GM23338 (cell line): Measurements from ENCODE around the gene GCNT2. TPM values are rescaled to one million over a fixed set of nuclear protein-coding genes. Genes with fewer than 3 reads are reported as not detected.

Experiments used
- ATAC-seq: fragments of 200-7000 bp; cut with Tn5 transposase; 3 replicates; pipeline ENCODE4 v1.9.1; 2020
- DNase-seq: peaks from one replicate; pipeline ENCODE4 v3.0.0-alpha.2; 2015; ENCODE audit warnings: low spot score
- H2AFZ ChIP-seq: fragments of 200-600 bp; sonication (generic); 2 replicates; pipeline ENCODE4 v1.8.0; 2016; ENCODE audit warnings: antibody characterized with exemption, mild to moderate bottlenecking, moderate library complexity
- H3F3A ChIP-seq: fragments of 200-600 bp; sonication (generic); replicated peaks from 2 replicates; pipeline ENCODE4 v1.8.0; 2017; ENCODE audit warnings: antibody characterized with exemption, mixed run types, low read depth
- H3K27ac ChIP-seq: fragments of 200-600 bp; sonication (generic); 2 replicates; pipeline ENCODE4 v1.6.1; 2016; ENCODE audit warnings: low read depth
- H3K27me3 ChIP-seq: fragments of 200-600 bp; sonication (generic); 2 replicates; pipeline ENCODE4 v1.8.0; 2016; ENCODE audit warnings: mild to moderate bottlenecking, mixed run types, moderate library complexity; ENCODE audit not compliant: insufficient read depth
- H3K36me3 ChIP-seq: fragments of 200-600 bp; sonication (generic); 2 replicates; pipeline ENCODE4 v1.8.0; 2016; ENCODE audit warnings: mild to moderate bottlenecking; ENCODE audit not compliant: insufficient read depth
- H3K4me1 ChIP-seq: fragments of 200-600 bp; sonication (generic); 2 replicates; pipeline ENCODE4 v1.8.0; 2016; ENCODE audit warnings: mild to moderate bottlenecking, moderate library complexity; ENCODE audit not compliant: insufficient read depth
- H3K4me2 ChIP-seq: fragments of 200-600 bp; sonication (generic); 2 replicates; pipeline ENCODE4 v1.7.1; 2017; ENCODE audit warnings: mixed run types
- H3K4me3 ChIP-seq: fragments of 200-600 bp; sonication (generic); 2 replicates; pipeline ENCODE4 v1.6.1; 2016; ENCODE audit warnings: mixed run types
- H3K79me2 ChIP-seq: fragments of 200-600 bp; sonication (generic); replicated peaks from 2 replicates; pipeline ENCODE4 v1.8.0; 2017; ENCODE audit warnings: mild to moderate bottlenecking; ENCODE audit not compliant: insufficient read depth
- H3K9me2 ChIP-seq: fragments of 200-600 bp; sonication (generic); 2 replicates; pipeline ENCODE4 v1.8.0; 2017; ENCODE audit not compliant: insufficient read depth
- H4K20me1 ChIP-seq: fragments of 200-600 bp; sonication (generic); replicated peaks from 2 replicates; pipeline ENCODE4 v1.8.0; 2017; ENCODE audit warnings: mild to moderate bottlenecking; ENCODE audit not compliant: insufficient read depth
- H3K27ac Mint-ChIP-seq: 2 replicates; pipeline ENCODE4 v1.8.0; 2020; ENCODE audit warnings: inconsistent platforms, mild to moderate bottlenecking, moderate library complexity, mixed read lengths
- H3K27me3 Mint-ChIP-seq: 3 replicates; pipeline ENCODE4 v1.8.0; 2022; ENCODE audit warnings: low read depth, mild to moderate bottlenecking, moderate library complexity, mixed read lengths, inconsistent platforms; ENCODE audit not compliant: insufficient read depth, poor library complexity
- H3K36me3 Mint-ChIP-seq: 3 replicates; pipeline ENCODE4 v1.8.0; 2021; ENCODE audit warnings: low read depth, mild to moderate bottlenecking, inconsistent platforms, moderate library complexity, mixed read lengths
- H3K4me1 Mint-ChIP-seq: 3 replicates; pipeline ENCODE4 v1.8.0; 2020; ENCODE audit warnings: mild to moderate bottlenecking, inconsistent platforms, mixed read lengths
- H3K4me3 Mint-ChIP-seq: 3 replicates; pipeline ENCODE4 v1.8.0; 2021; ENCODE audit warnings: moderate library complexity, mild to moderate bottlenecking, inconsistent platforms, mixed read lengths
- H3K9me3 Mint-ChIP-seq: 3 replicates; pipeline ENCODE4 v1.8.0; 2020; ENCODE audit warnings: moderate library complexity, mild to moderate bottlenecking, inconsistent platforms, mixed read lengths
- CREB1 ChIP-seq: fragments of 250-450 bp; sonication (Bioruptor Pico); IDR thresholded peaks from 2 replicates; pipeline ENCODE4 v1.5.0; 2020; ENCODE audit warnings: low read depth, mild to moderate bottlenecking, moderate library complexity
- CTCF ChIP-seq, 2 experiments: fragments of 200-600 bp in 1 of 2; sonication (generic) in 1 of 2; conservative IDR thresholded peaks; 2 replicates each; pipeline versions ENCODE4 v1.5.1 to v1.6.1; 2016 to 2017; ENCODE audit warnings: antibody characterized with exemption in 2 of 2, low read depth in 2 of 2, mild to moderate bottlenecking in 2 of 2, moderate library complexity in 1 of 2
- ETS1 ChIP-seq: IDR thresholded peaks from 2 replicates; pipeline ENCODE4 v1.6.1; 2016; ENCODE audit warnings: antibody characterized with exemption
- EZH2 ChIP-seq: fragments of 200-600 bp; sonication (generic); IDR thresholded peaks from one replicate; pipeline ENCODE4 v1.8.0; 2017; ENCODE audit warnings: antibody characterized with exemption, mild to moderate bottlenecking, low read depth; ENCODE audit not compliant: unreplicated experiment
- EZH2phosphoT487 ChIP-seq: fragments of 200-600 bp; sonication (generic); IDR thresholded peaks from one replicate; pipeline ENCODE4 v1.8.1; 2018; ENCODE audit warnings: antibody characterized with exemption; ENCODE audit not compliant: unreplicated experiment
- JUNB ChIP-seq: IDR thresholded peaks from one replicate; pipeline ENCODE4 v1.6.1; 2016; ENCODE audit warnings: antibody characterized with exemption; ENCODE audit not compliant: unreplicated experiment
- NANOG ChIP-seq: IDR thresholded peaks from 2 replicates; pipeline ENCODE4 v1.6.1; 2016; ENCODE audit warnings: antibody characterized with exemption, borderline replicate concordance
- POLR2AphosphoS5 ChIP-seq: IDR thresholded peaks from 2 replicates; pipeline ENCODE4 v1.6.1; 2016; ENCODE audit warnings: antibody characterized with exemption, low read depth
- REST ChIP-seq: IDR thresholded peaks from one replicate; pipeline ENCODE4 v1.6.1; 2018; ENCODE audit warnings: antibody characterized with exemption; ENCODE audit not compliant: unreplicated experiment
- STAT1 ChIP-seq: IDR thresholded peaks from one replicate; pipeline ENCODE4 v1.6.1; 2016; ENCODE audit warnings: antibody characterized with exemption; ENCODE audit not compliant: unreplicated experiment
- ZNF114 ChIP-seq: fragments of 250-450 bp; sonication (Bioruptor Pico); IDR thresholded peaks from 2 replicates; pipeline ENCODE4 v1.5.0; 2020; ENCODE audit warnings: mild to moderate bottlenecking, moderate library complexity
- ZNF331 ChIP-seq: fragments of 250-450 bp; sonication (Bioruptor Pico); IDR thresholded peaks from 2 replicates; pipeline ENCODE4 v1.5.0; 2020; ENCODE audit warnings: low read depth, mild to moderate bottlenecking, moderate library complexity
- ZNF462 ChIP-seq: fragments of 250-450 bp; sonication (Bioruptor Pico); IDR thresholded peaks from 2 replicates; pipeline ENCODE4 v1.5.0; 2020; ENCODE audit warnings: mild to moderate bottlenecking, moderate library complexity
- polyA plus RNA-seq: library from polyadenylated mRNA; unstranded; fragments of >200 nt; fragmentation: Nextera tagmentation; extraction: Ambion mirVana; gene quantifications from 2 replicates; pipeline ENCODE4 v1.2.1, GENCODE V29; 2016
- total RNA-seq: library from RNA; depleted of rRNA; stranded (reverse); fragments of >200 nt; shearing (Covaris generic); gene quantifications from 2 replicates; pipeline ENCODE4 v1.2.3, GENCODE V29; 2014

Gene GCNT2
- total and polyA plus RNA-seq, 2 experiments from 2014 or later = 28.3 to 137 TPM

GRCh38 chr6:10485406-10485805 lies 35.7 kb upstream of the GCNT2 start (continued):
- no peak for TF ChIP-seq CREB1
- no peak for TF ChIP-seq STAT1
- no peak for TF ChIP-seq ZNF331 (CRISPR knock-in tag)

- Histone ChIP-seq H2AFZ (no peak overlapping the region), H3K27ac (no peak overlapping the region), H3K9me2 (no peaks in the 10 kb centered on the region), H3K79me2 (no peaks in the 10 kb centered on the region), H3K4me3 (no peak overlapping the region), H3K4me1 (no peaks in the 10 kb centered on the region), H3F3A (no peaks in the 10 kb centered on the region), H3K27me3 (peaks cover 32% of the 10 kb centered on the region), H3K4me2 (no peak overlapping the region), H3K36me3 (no peaks in the 10 kb centered on the region), H4K20me1 (no peaks in the 10 kb centered on the region)
- DNase-seq (no peak), ATAC-seq (no peak; the same call in 2 of the 3 replicates)
- H3K4me3 Mint-ChIP-seq = no peak overlapping the region
- peaks cover 21% of the 10 kb centered on the region for H3K27me3 Mint-ChIP-seq
- H3K4me1 Mint-ChIP-seq = peaks cover 4% of the 10 kb centered on the region; the same call in 2 of the 3 replicates
- H3K36me3 Mint-ChIP-seq = peaks cover 2% of the 10 kb centered on the region; the same call in 1 of the 3 replicates
- TF ChIP-seq JUNB = no peak
- TF ChIP-seq ZNF462 = no peak
- TF ChIP-seq CTCF (conservative IDR thresholded peaks at IDR 0.05; ENCODE audit: low read depth in 2 of 2) = no peak
- TF ChIP-seq POLR2AphosphoS5 = no peak
- TF ChIP-seq ZNF331 (CRISPR knock-in tag) = no peak
- TF ChIP-seq CREB1 = no peak
- TF ChIP-seq ZNF114 (CRISPR knock-in tag) = no peak
- TF ChIP-seq EZH2phosphoT487 = no peak
- TF ChIP-seq STAT1 = no peak
- no peak for TF ChIP-seq ETS1
- no peak for TF ChIP-seq NANOG
- no peak for TF ChIP-seq EZH2
- TF ChIP-seq REST = no peak
- no peak overlapping the region for H3K27ac Mint-ChIP-seq
- peaks cover 13% of the 10 kb centered on the region; the same call in 2 of the 3 replicates for H3K9me3 Mint-ChIP-seq
Measured at GRCh38 chr6:10486215-10486614, 34.9 kb upstream of the GCNT2 start.
